C4-2B (cell line): ENCODE results near the gene KRTAP19-2.

ENCODE experiments used
- CTCF ChIP-seq: fragments of 450-650 bp; conservative IDR thresholded peaks from 2 replicates; pipeline ENCODE4 v1.5.1; 2017; ENCODE audit warnings: mild to moderate bottlenecking
- ZFX ChIP-seq: fragments of 450-650 bp; IDR thresholded peaks from 2 replicates; pipeline ENCODE4 v1.6.1; 2017

DNA sequence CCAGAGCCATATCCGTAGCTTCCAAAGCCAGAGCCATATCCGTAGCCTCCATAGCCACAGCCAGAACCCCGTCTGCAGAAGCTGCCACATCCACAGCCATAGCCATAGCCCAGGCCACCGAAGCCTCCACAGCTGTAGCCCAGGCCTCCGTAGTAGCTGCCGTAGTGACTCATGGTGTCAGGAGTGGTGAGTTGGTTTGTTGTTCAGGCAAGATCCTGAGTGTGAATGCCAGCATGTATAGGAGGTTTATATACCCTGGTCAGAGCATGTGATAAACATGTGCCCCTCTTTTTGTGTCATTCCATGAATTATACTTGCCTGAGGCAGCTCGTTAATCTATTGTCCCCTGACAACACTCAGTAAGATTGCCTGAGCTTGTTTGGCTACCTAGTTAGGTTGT, 7.1 kb downstream of the KRTAP19-2 start, which contains the start of gene KRTAP19-1:
- TF ChIP-seq CTCF (no peak), ZFX (no peak)
